Measurements from ENCODE around the gene DLG2. TPM values are rescaled to one million over a fixed set of nuclear protein-coding genes. Genes with fewer than 3 reads are reported as not detected.

Gene DLG2
- total RNA-seq, 3 donors from 2014 or later, result 4.3 to 12.3 (median 6.9) TPM

- Histone ChIP-seq H3K27me3 (no peaks in the 10 kb centered on the region), H3K4me1 (no peaks in the 10 kb centered on the region), H3K9me3 (no peaks in the 10 kb centered on the region), H3K36me3 (no peaks in the 10 kb centered on the region), H3K4me3 (no peak overlapping the region), H3K27ac (no peak overlapping the region)
- intact Hi-C loops (cut with DNase I; ENCODE audit: low total_unique reads), result no loop called here
- TF ChIP-seq POLR2A (IDR thresholded peaks at IDR 0.05), result no peak
- no peak for TF ChIP-seq POLR2AphosphoS5 (IDR thresholded peaks at IDR 0.05)
- TF ChIP-seq CTCF (IDR thresholded peaks at IDR 0.05), result no peak
- DNase-seq (ENCODE audit: low spot score in 2 of 2), result no peak
These were observed 1530.0 kb downstream of the DLG2 start for GRCh38 chr11:84097186-84097585.

- H3K27me3 ChIP-seq, result no peaks in the 10 kb centered on the region
- no peak for DNase-seq (ENCODE audit: low spot score in 2 of 2)
- no peak overlapping the region for H3K27ac ChIP-seq
- TF ChIP-seq CTCF (IDR thresholded peaks at IDR 0.05) (no peak), POLR2AphosphoS5 (IDR thresholded peaks at IDR 0.05) (no peak), POLR2A (IDR thresholded peaks at IDR 0.05) (no peak)
- H3K4me3 ChIP-seq, result no peak overlapping the region
- intact Hi-C loops (cut with DNase I; ENCODE audit: low total_unique reads), result no loop called here
- no peaks in the 10 kb centered on the region for H3K9me3 ChIP-seq
- no peaks in the 10 kb centered on the region for H3K36me3 ChIP-seq
- no peaks in the 10 kb centered on the region for H3K4me1 ChIP-seq
These were observed 1535.7 kb downstream of the DLG2 start for GRCh38 chr11:84091212-84091986.

- TF ChIP-seq POLR2A (IDR thresholded peaks at IDR 0.05), result no peak
- TF ChIP-seq CTCF (IDR thresholded peaks at IDR 0.05), result no peak
- TF ChIP-seq POLR2AphosphoS5 (IDR thresholded peaks at IDR 0.05), result no peak
- H3K4me3 ChIP-seq, result no peak overlapping the region
- H3K36me3 ChIP-seq, result no peaks in the 10 kb centered on the region
- DNase-seq (ENCODE audit: low spot score in 2 of 2), result no peak
- no peaks in the 10 kb centered on the region for H3K4me1 ChIP-seq
- intact Hi-C loops (cut with DNase I; ENCODE audit: low total_unique reads), result no loop called here
- H3K9me3 ChIP-seq, result no peaks in the 10 kb centered on the region
- no peak overlapping the region for H3K27ac ChIP-seq
- H3K27me3 ChIP-seq, result no peaks in the 10 kb centered on the region
These were observed 1537.8 kb downstream of the DLG2 start for GRCh38 chr11:84089072-84090057.

- no peak for TF ChIP-seq POLR2AphosphoS5 (IDR thresholded peaks at IDR 0.05)
- TF ChIP-seq CTCF (IDR thresholded peaks at IDR 0.05), result no peak
- no peak for TF ChIP-seq POLR2A (IDR thresholded peaks at IDR 0.05)
- no peak overlapping the region for H3K27ac ChIP-seq
These were observed 1555.3 kb downstream of the DLG2 start for GRCh38 chr11:84071851-84072250.

More at GRCh38 chr11:84071851-84072250, 1555.3 kb downstream of the DLG2 start:
- H3K4me1 ChIP-seq, result no peaks in the 10 kb centered on the region
- no peaks in the 10 kb centered on the region for H3K36me3 ChIP-seq
- H3K4me3 ChIP-seq, result no peak overlapping the region
- no peaks in the 10 kb centered on the region for H3K27me3 ChIP-seq
- no peaks in the 10 kb centered on the region for H3K9me3 ChIP-seq
- intact Hi-C loops (cut with DNase I; ENCODE audit: low total_unique reads), result no loop called here
- no peak for DNase-seq (ENCODE audit: low spot score in 2 of 2)
